A549 (cell line): ENCODE measurements around the gene NCAPH2. TPM values are rescaled to one million over a fixed set of nuclear protein-coding genes. Genes with fewer than 3 reads are reported as not detected.

ENCODE experiments used
- ATAC-seq, 2 experiments: fragments of 200-7000 bp in 1 of 2; fragments of >200 bp in 1 of 2; cut with Nextera tagmentation in 1 of 2; cut with Tn5 transposase in 1 of 2; 3 replicates each; pipeline versions ENCODE4 v1.8.0 to v1.9.1; 2018 to 2020; ENCODE audit warnings: mild to moderate bottlenecking in 1 of 2, moderate library complexity in 1 of 2
- CTCF ChIA-PET: fragments of 300-600 bp; sonication (Branson Sonifier 250); formaldehyde crosslinking; extraction: SDS; loops from one replicate; lab custom pipeline; 2021; ENCODE audit warnings: antibody characterized with exemption, inconsistent platforms; lab: Yijun Ruan, JAX
- POLR2A ChIA-PET: fragments of 350-600 bp; formaldehyde crosslinking; extraction: SDS; loops from one replicate; lab custom pipeline; 2021; ENCODE audit warnings: antibody characterized with exemption, inconsistent platforms; lab: Yijun Ruan, JAX
- DNase-seq, 2 experiments: peaks; one replicate each; pipeline versions ENCODE4 v3.0.0 to v3.0.0-alpha.2; 2011 to 2016; ENCODE audit warnings: low read depth in 1 of 2, low spot score in 1 of 2
- FAIRE-seq: peaks from 2 replicates; lab custom pipeline; 2011; peaks lifted over from hg19 to GRCh38; lab: Jason Lieb, UNC
- H3K27ac ChIP-seq, 2 experiments: fragments of >200 bp; sonication (Bioruptor Twin); formaldehyde crosslinking; 3 replicates each; pipeline ENCODE4 v1.5.1; 2016 to 2017
- H3K4me1 ChIP-seq: fragments of >200 bp; sonication (Bioruptor Twin); formaldehyde crosslinking; 3 replicates; pipeline ENCODE4 v1.6.1; 2016
- H3K4me2 ChIP-seq: fragments of >200 bp; sonication (Bioruptor Twin); formaldehyde crosslinking; 3 replicates; pipeline ENCODE4 v1.6.1; 2016
- H3K4me3 ChIP-seq: fragments of >200 bp; sonication (Bioruptor Twin); formaldehyde crosslinking; 3 replicates; pipeline ENCODE4 v1.5.1; 2016
- H3K9me3 ChIP-seq: fragments of >200 bp; sonication (Bioruptor Twin); formaldehyde crosslinking; 3 replicates; pipeline ENCODE4 v1.6.1; 2016
- ATOH8 ChIP-seq: fragments of 250-450 bp; sonication (Bioruptor Pico); IDR thresholded peaks from 2 replicates; pipeline ENCODE4 v1.5.0; 2020; ENCODE audit warnings: low read depth, mild to moderate bottlenecking, moderate library complexity
- CHD4 ChIP-seq: fragments of 200-600 bp; sonication (generic); IDR thresholded peaks from 2 replicates; pipeline ENCODE4 v1.6.1; 2016; ENCODE audit warnings: antibody characterized with exemption, mild to moderate bottlenecking, borderline replicate concordance
- FOSL2 ChIP-seq, 2 experiments: fragments of 450-650 bp in 1 of 2; fragments of >200 bp in 1 of 2; sonication (Bioruptor Twin) in 1 of 2; formaldehyde crosslinking; IDR thresholded peaks; 2 replicates each; pipeline versions ENCODE4 v1.5.0 to v1.6.1; 2016 to 2020; ENCODE audit warnings: mild to moderate bottlenecking in 1 of 2, moderate library complexity in 1 of 2
- FOXS1 ChIP-seq: fragments of 250-450 bp; sonication (Bioruptor Pico); IDR thresholded peaks from 2 replicates; pipeline ENCODE4 v1.5.0; 2020; ENCODE audit warnings: mild to moderate bottlenecking, moderate library complexity
- HOXA7 ChIP-seq: fragments of 250-450 bp; sonication (Bioruptor Pico); IDR thresholded peaks from 2 replicates; pipeline ENCODE4 v1.5.0; 2020; ENCODE audit warnings: mild to moderate bottlenecking, moderate library complexity
- HOXB13 ChIP-seq: fragments of 250-450 bp; sonication (Bioruptor Pico); IDR thresholded peaks from 2 replicates; pipeline ENCODE4 v1.5.0; 2020; ENCODE audit warnings: low read depth, mild to moderate bottlenecking, moderate library complexity
- HOXB5 ChIP-seq: fragments of 250-450 bp; sonication (Bioruptor Pico); IDR thresholded peaks from 2 replicates; pipeline ENCODE4 v1.5.0; 2020; ENCODE audit warnings: mild to moderate bottlenecking, moderate library complexity
- JUN ChIP-seq, 2 experiments: fragments of >200 bp; sonication (Bioruptor Twin); formaldehyde crosslinking; IDR thresholded peaks; 2 replicates in 1 of 2; 3 replicates in 1 of 2; pipeline ENCODE4 v1.6.1; 2016 to 2017
- KDM1A ChIP-seq: fragments of 200-600 bp; sonication (generic); IDR thresholded peaks from 2 replicates; pipeline ENCODE4 v1.6.1; 2016; ENCODE audit warnings: low read depth, mild to moderate bottlenecking
- KDM5A ChIP-seq: fragments of 200-600 bp; sonication (generic); IDR thresholded peaks from 2 replicates; pipeline ENCODE4 v1.6.1; 2016; ENCODE audit warnings: antibody characterized with exemption, mild to moderate bottlenecking
- MAX ChIP-seq: IDR thresholded peaks from 2 replicates; pipeline ENCODE4 v1.6.1; 2012
- NFE2L2 ChIP-seq: fragments of 150-350 bp; conservative IDR thresholded peaks from 2 replicates; pipeline ENCODE4 v1.6.1; 2014; ENCODE audit warnings: low read length
- NPAS2 ChIP-seq: fragments of 250-450 bp; sonication (Bioruptor Pico); IDR thresholded peaks from 2 replicates; pipeline ENCODE4 v1.8.0; 2022; ENCODE audit warnings: mild to moderate bottlenecking, moderate library complexity, borderline replicate concordance
- POLR2AphosphoS2 ChIP-seq: conservative IDR thresholded peaks from 2 replicates; pipeline ENCODE4 v1.6.1; 2012; ENCODE audit warnings: low read length, improper control_type of control experiment, inconsistent platforms
- RARB ChIP-seq: fragments of 250-450 bp; sonication (Bioruptor Pico); IDR thresholded peaks from 2 replicates; pipeline ENCODE4 v1.8.0; 2021; ENCODE audit warnings: mild to moderate bottlenecking, moderate library complexity
- REST ChIP-seq: fragments of 200-600 bp; sonication (generic); IDR thresholded peaks from 2 replicates; pipeline ENCODE4 v1.6.1; 2016; ENCODE audit warnings: antibody characterized with exemption, mild to moderate bottlenecking, moderate library complexity
- SMC3 ChIP-seq: fragments of >200 bp; sonication (Bioruptor Twin); formaldehyde crosslinking; IDR thresholded peaks from 3 replicates; pipeline ENCODE4 v1.6.1; 2018; ENCODE audit warnings: inconsistent platforms
- SREBF2 ChIP-seq: fragments of 450-650 bp; IDR thresholded peaks from 2 replicates; pipeline ENCODE4 v1.6.1; 2014; ENCODE audit warnings: mild to moderate bottlenecking, moderate library complexity
- ZNF302 ChIP-seq: fragments of 250-450 bp; sonication (Bioruptor Pico); IDR thresholded peaks from 2 replicates; pipeline ENCODE4 v1.9.0; 2021; ENCODE audit warnings: inconsistent platforms, mild to moderate bottlenecking, moderate library complexity
- WGBS: methylation state at CpG from one replicate; pipeline ENCODE4 v1.1.6; 2017; ENCODE audit errors: missing lambda C conversion rate; 5-methylcytosine and 5-hydroxymethylcytosine counted together
- polyA plus RNA-seq, 4 experiments: library from polyadenylated mRNA; depleted of rRNA in 3 of 4; stranded (reverse); fragments of >200 nt; fragmentation: RNase III in 1 of 4; extraction: RNeasy Plus Mini Kit Qiagen cat#74134 plus additional on column Dnase treatment in 1 of 4; gene quantifications; 2 replicates in 3 of 4; 3 replicates in 1 of 4; pipeline ENCODE4 v1.2.3, GENCODE V29; 2011 to 2017
- TF ChIP-seq, protein P1 (sequence below): IDR thresholded peaks from 2 replicates; pipeline ENCODE4 v1.6.1; 2012

Gene NCAPH2
- polyA plus RNA-seq, 2 of the 4 experiments (the other 2 are of a cell fraction): 14.3 to 27.7 TPM

GRCh38 chr22:50488886-50489285 lies 19.1 kb upstream of the NCAPH2 start:
- DNase-seq (no peak), FAIRE-seq (no peak), ATAC-seq (no peak)
- Histone ChIP-seq H3K4me3 (no peak overlapping the region), H3K4me1 (peaks cover 23% of the 10 kb centered on the region; the same call in 2 of the 3 replicates), H3K27ac (no peak overlapping the region), H3K9me3 (no peaks in the 10 kb centered on the region), H3K4me2 (no peak overlapping the region)
- TF ChIP-seq POLR2AphosphoS2 (no peak), FOSL2 (IDR thresholded peaks at IDR 0.05) (no peak), FOSL2 (CRISPR knock-in tag; IDR thresholded peaks at IDR 0.05) (no peak), NFE2L2 (no peak), HOXA7 (CRISPR knock-in tag) (no peak), KDM5A (no peak), RARB (no peak), REST (no peak), ZNF302 (CRISPR knock-in tag) (no peak), NPAS2 (CRISPR knock-in tag) (no peak), CHD4 (no peak), SREBF2 (no peak)
- TF ChIP-seq, protein P1, sequence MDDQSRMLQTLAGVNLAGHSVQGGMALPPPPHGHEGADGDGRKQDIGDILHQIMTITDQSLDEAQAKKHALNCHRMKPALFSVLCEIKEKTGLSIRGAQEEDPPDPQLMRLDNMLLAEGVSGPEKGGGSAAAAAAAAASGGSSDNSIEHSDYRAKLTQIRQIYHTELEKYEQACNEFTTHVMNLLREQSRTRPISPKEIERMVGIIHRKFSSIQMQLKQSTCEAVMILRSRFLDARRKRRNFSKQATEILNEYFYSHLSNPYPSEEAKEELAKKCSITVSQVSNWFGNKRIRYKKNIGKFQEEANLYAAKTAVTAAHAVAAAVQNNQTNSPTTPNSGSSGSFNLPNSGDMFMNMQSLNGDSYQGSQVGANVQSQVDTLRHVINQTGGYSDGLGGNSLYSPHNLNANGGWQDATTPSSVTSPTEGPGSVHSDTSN: no peak
- POLR2A ChIA-PET: no interaction called here
- CTCF ChIA-PET: no interaction called here
- WGBS: 95% methylated on average over 16 of the region's 19 CpGs

DNA sequence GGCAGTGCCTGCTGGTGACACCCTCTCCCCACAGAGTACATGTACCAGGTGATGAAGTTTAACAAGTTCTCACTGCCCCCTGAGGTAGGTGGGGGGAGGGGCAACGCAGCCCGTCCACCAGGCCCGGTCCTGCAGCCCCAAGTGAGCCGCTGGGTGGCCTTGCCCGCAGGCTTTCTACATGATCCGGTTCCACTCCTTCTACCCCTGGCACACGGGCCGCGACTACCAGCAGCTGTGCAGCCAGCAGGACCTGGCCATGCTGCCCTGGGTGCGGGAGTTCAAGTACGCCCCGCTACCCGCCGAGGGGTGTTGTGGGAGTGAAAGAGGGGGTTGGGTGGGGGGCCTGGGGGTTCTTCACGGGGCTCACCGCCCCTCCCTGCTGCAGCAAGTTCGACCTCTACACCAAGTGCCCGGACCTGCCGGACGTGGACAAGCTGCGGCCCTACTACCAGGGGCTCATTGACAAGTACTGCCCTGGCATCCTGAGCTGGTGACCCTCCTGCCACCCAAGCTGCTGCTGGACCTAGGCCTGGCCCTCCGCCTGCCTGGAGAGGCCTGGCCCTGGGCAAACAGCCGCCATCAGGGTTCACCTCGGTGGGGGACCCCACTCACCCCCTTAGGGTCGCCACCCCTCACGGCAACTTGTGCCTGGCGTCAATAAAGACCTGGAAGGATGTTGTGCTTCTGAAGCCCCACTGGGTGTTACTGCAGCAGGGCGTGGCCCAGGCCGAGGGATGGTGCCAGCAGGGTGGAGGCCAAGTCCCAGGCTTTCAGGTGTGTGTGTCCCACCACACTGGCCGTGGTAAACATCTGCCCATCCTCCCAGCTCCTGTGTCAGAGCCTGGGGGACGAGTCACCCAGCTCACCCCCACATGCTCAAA lies 18.4 kb upstream of the NCAPH2 start:
- ATAC-seq (no peak), FAIRE-seq (no peak), DNase-seq (no peak)
- no peaks in the 10 kb centered on the region for H3K9me3 ChIP-seq
- 68% methylated on average over 13 of the region's 31 CpGs for WGBS
- ChIA-PET CTCF (no interaction called here), POLR2A (no interaction called here)
- peaks cover 16% of the 10 kb centered on the region; the same call in 2 of the 3 replicates for H3K4me1 ChIP-seq
- H3K4me2 ChIP-seq: no peak overlapping the region
- H3K4me3 ChIP-seq: no peak overlapping the region
- no peak for TF ChIP-seq FOXS1 (CRISPR knock-in tag)
- no peak for TF ChIP-seq SMC3
- TF ChIP-seq MAX: no peak
- no peak for TF ChIP-seq KDM1A
- no peak for TF ChIP-seq REST
- no peak for TF ChIP-seq ATOH8
- no peak for TF ChIP-seq JUN (IDR thresholded peaks at IDR 0.05)
- TF ChIP-seq HOXB5 (CRISPR knock-in tag): no peak
- TF ChIP-seq HOXB13: no peak
- H3K27ac ChIP-seq: no peak overlapping the region
